ENCODE results near the gene SEMA4G. TPM values are rescaled to one million over a fixed set of nuclear protein-coding genes. Genes with fewer than 3 reads are reported as not detected.

Gene SEMA4G
- total and polyA plus RNA-seq, 2 of the 13 experiments (the other 11 are each of a cell fraction or from before 2014, with no cell fraction given), result 46.2 to 207 TPM

DNA sequence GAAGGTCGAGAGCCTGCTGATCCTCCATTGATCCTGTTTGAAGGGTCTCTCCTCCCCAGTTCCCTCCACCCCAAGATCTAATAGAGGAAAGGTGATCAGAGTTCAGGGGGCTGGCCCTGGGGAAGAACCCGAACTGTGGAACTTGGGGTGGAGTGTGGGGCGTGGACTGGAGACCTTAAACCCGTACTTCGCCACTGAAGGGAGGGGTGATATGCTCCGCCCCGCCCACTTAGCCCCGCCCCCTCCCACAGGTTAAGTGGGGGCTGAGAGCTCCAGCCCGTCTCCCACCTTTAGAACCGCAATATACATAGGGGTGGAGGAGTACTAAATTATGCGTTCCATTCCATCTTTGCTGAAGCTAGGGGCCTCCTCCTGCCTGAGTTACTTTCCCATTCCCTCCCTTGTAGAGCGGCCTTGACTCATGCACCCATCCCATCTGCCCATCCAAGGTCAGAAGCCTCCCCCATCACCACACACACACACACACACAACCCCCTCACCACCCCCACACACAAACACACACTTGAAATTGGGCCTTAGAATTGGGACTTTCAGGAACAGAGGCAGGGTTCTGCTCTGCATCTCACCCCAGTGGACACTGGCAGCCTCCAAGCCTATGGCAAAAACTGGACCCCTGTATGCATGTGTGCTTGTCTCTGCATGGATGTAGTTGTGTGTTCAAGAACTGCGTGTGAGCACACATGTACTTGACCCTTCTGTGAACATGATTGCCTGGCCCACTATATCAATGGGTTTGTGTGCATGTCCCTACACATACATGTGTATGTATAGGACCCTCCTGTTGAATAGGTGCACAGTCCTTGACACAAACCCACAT lies 991 bp downstream of the SEMA4G start (continued):
- TF ChIP-seq, protein P1, sequence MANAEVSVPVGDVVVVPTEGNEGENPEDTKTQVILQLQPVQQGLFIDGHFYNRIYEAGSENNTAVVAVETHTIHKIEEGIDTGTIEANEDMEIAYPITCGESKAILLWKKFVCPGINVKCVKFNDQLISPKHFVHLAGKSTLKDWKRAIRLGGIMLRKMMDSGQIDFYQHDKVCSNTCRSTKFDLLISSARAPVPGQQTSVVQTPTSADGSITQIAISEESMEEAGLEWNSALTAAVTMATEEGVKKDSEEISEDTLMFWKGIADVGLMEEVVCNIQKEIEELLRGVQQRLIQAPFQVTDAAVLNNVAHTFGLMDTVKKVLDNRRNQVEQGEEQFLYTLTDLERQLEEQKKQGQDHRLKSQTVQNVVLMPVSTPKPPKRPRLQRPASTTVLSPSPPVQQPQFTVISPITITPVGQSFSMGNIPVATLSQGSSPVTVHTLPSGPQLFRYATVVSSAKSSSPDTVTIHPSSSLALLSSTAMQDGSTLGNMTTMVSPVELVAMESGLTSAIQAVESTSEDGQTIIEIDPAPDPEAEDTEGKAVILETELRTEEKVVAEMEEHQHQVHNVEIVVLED (CRISPR knock-in tag; IDR thresholded peaks at IDR 0.05; ENCODE audit: borderline replicate concordance), result no peak
- TF ChIP-seq MAF1 (CRISPR knock-in tag; IDR thresholded peaks at IDR 0.05; ENCODE audit: borderline replicate concordance) (no peak), ZNF383 (CRISPR knock-in tag; IDR thresholded peaks at IDR 0.05; ENCODE audit: borderline replicate concordance) (no peak), NRL (CRISPR knock-in tag; IDR thresholded peaks at IDR 0.05; ENCODE audit: borderline replicate concordance) (peak; percentile 6; the same call in 1 of the 2 replicates), TCF7 (IDR thresholded peaks at IDR 0.05; ENCODE audit: low read depth) (peak; percentile 28; the same call in 1 of the 2 replicates), HOXA9 (CRISPR knock-in tag; IDR thresholded peaks at IDR 0.05; ENCODE audit: borderline replicate concordance) (no peak), ZNF510 (CRISPR knock-in tag; IDR thresholded peaks at IDR 0.05; ENCODE audit: low read depth) (no peak), NFIB (CRISPR knock-in tag; IDR thresholded peaks at IDR 0.05; ENCODE audit: borderline replicate concordance) (no peak), RARA (CRISPR knock-in tag; IDR thresholded peaks at IDR 0.05) (peak; percentile 51; the same call in 1 of the 2 replicates), ZNF367 (CRISPR knock-in tag; IDR thresholded peaks at IDR 0.05; ENCODE audit: borderline replicate concordance) (no peak), SATB2 (CRISPR knock-in tag; IDR thresholded peaks at IDR 0.05) (no peak), ZNF446 (CRISPR knock-in tag; IDR thresholded peaks at IDR 0.05) (no peak), YEATS4 (CRISPR knock-in tag; IDR thresholded peaks at IDR 0.05; ENCODE audit: borderline replicate concordance) (peak; percentile 70; the same call in 1 of the 2 replicates), ZNF883 (CRISPR knock-in tag; IDR thresholded peaks at IDR 0.05; ENCODE audit: not compliant biosample characterization) (no peak), MED8 (CRISPR knock-in tag; IDR thresholded peaks at IDR 0.05; ENCODE audit: insufficient replicate concordance) (peak; percentile 74), ISL2 (CRISPR knock-in tag; IDR thresholded peaks at IDR 0.05) (peak; percentile 32; the same call in 1 of the 2 replicates)
- TF ChIP-seq, protein P2, sequence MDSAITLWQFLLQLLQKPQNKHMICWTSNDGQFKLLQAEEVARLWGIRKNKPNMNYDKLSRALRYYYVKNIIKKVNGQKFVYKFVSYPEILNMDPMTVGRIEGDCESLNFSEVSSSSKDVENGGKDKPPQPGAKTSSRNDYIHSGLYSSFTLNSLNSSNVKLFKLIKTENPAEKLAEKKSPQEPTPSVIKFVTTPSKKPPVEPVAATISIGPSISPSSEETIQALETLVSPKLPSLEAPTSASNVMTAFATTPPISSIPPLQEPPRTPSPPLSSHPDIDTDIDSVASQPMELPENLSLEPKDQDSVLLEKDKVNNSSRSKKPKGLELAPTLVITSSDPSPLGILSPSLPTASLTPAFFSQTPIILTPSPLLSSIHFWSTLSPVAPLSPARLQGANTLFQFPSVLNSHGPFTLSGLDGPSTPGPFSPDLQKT (CRISPR knock-in tag; IDR thresholded peaks at IDR 0.05; ENCODE audit: borderline replicate concordance), result no peak
- TF ChIP-seq, protein P3, sequence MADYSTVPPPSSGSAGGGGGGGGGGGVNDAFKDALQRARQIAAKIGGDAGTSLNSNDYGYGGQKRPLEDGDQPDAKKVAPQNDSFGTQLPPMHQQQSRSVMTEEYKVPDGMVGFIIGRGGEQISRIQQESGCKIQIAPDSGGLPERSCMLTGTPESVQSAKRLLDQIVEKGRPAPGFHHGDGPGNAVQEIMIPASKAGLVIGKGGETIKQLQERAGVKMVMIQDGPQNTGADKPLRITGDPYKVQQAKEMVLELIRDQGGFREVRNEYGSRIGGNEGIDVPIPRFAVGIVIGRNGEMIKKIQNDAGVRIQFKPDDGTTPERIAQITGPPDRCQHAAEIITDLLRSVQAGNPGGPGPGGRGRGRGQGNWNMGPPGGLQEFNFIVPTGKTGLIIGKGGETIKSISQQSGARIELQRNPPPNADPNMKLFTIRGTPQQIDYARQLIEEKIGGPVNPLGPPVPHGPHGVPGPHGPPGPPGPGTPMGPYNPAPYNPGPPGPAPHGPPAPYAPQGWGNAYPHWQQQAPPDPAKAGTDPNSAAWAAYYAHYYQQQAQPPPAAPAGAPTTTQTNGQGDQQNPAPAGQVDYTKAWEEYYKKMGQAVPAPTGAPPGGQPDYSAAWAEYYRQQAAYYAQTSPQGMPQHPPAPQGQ (CRISPR knock-in tag; IDR thresholded peaks at IDR 0.05; ENCODE audit: borderline replicate concordance), result no peak
- TF ChIP-seq, protein P4, sequence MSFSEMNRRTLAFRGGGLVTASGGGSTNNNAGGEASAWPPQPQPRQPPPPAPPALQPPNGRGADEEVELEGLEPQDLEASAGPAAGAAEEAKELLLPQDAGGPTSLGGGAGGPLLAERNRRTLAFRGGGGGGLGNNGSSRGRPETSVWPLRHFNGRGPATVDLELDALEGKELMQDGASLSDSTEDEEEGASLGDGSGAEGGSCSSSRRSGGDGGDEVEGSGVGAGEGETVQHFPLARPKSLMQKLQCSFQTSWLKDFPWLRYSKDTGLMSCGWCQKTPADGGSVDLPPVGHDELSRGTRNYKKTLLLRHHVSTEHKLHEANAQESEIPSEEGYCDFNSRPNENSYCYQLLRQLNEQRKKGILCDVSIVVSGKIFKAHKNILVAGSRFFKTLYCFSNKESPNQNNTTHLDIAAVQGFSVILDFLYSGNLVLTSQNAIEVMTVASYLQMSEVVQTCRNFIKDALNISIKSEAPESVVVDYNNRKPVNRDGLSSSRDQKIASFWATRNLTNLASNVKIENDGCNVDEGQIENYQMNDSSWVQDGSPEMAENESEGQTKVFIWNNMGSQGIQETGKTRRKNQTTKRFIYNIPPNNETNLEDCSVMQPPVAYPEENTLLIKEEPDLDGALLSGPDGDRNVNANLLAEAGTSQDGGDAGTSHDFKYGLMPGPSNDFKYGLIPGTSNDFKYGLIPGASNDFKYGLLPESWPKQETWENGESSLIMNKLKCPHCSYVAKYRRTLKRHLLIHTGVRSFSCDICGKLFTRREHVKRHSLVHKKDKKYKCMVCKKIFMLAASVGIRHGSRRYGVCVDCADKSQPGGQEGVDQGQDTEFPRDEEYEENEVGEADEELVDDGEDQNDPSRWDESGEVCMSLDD (CRISPR knock-in tag; IDR thresholded peaks at IDR 0.05; ENCODE audit: borderline replicate concordance), result no peak
